Measurements from ENCODE around the gene SPATA32. TPM values are rescaled to one million over a fixed set of nuclear protein-coding genes. Genes with fewer than 3 reads are reported as not detected.
A peak's percentile ranks its signal among the peaks of the same experiment; 100 is the strongest.
"Not testable (repeated sequence)": the region's sequence is repeated elsewhere in the genome, so short reads cannot be mapped to it uniquely, and the experiment has no call there.

Gene SPATA32
- total and polyA plus RNA-seq, 2 experiments from 2014 or later: 0.45 TPM; not detected in 1

DNA sequence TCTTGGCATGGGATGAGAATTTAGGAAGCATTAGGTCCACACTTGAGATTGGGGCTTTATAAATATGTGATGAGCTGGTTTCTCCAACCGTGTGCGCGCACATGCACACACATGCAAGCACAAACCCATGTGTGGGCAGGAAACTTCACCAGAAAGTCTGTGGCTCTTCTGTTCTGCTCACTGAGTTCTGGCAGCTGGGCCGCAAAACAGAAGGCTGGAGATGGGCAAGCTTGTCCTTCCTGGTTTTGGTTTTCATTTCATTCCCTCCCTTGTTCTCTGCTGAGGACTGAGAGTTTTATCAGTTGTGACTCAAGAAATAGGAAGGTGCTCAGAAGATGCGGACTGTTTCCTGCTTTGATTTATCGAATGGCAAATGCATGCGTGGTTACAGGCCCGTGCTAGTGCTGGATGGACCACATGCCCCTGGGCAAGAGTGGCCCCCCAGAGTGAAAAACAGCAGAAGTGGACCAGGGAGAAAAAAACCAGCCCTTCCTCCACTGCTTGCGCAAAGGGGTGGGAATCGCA, 40.8 kb upstream of the SPATA32 start:
- TF ChIP-seq, protein P1, sequence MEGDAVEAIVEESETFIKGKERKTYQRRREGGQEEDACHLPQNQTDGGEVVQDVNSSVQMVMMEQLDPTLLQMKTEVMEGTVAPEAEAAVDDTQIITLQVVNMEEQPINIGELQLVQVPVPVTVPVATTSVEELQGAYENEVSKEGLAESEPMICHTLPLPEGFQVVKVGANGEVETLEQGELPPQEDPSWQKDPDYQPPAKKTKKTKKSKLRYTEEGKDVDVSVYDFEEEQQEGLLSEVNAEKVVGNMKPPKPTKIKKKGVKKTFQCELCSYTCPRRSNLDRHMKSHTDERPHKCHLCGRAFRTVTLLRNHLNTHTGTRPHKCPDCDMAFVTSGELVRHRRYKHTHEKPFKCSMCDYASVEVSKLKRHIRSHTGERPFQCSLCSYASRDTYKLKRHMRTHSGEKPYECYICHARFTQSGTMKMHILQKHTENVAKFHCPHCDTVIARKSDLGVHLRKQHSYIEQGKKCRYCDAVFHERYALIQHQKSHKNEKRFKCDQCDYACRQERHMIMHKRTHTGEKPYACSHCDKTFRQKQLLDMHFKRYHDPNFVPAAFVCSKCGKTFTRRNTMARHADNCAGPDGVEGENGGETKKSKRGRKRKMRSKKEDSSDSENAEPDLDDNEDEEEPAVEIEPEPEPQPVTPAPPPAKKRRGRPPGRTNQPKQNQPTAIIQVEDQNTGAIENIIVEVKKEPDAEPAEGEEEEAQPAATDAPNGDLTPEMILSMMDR (IDR thresholded peaks at IDR 0.05; ENCODE audit: low read depth, low read length): no peak
- DNase-seq (ENCODE audit: low read depth in 1 of 2, low spot score in 1 of 2): peak in 1 of 2 donors; percentile 90
- Histone ChIP-seq H3K4me1 (ENCODE audit: low read depth) (peaks cover 8% of the 10 kb centered on the region), H3K27me3 (no peaks in the 10 kb centered on the region), H3K36me3 (no peaks in the 10 kb centered on the region), H3K4me3 (no peak overlapping the region), H3K9me3 (ENCODE audit: low read depth) (no peaks in the 10 kb centered on the region), H3K27ac (no peak overlapping the region)

DNA sequence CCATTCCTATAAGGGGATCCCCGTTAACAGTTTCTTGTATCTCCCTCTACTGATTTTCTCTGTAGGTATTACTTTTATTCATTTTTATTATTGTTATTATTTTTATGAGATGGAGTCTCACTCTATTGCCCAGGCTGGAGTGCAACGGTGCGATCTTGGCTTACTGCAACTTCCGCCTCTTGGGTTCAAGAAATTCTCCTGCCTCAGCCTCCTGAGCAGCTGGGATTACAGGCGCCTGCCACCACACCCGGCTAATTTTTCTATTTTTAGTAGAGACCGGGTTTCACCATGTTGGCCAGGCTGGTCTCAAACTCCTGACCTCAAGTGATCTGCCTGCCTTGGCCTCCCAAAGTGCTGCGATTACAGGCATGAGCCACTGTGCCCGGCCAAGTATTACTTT, 40.3 kb upstream of the SPATA32 start:
- not testable (repeated sequence) for H3K27ac ChIP-seq; H3K27me3 ChIP-seq; DNase-seq (ENCODE audit: low read depth in 1 of 2, low spot score in 1 of 2); H3K9me3 ChIP-seq (ENCODE audit: low read depth); H3K4me3 ChIP-seq; H3K4me1 ChIP-seq (ENCODE audit: low read depth); H3K36me3 ChIP-seq

DNA sequence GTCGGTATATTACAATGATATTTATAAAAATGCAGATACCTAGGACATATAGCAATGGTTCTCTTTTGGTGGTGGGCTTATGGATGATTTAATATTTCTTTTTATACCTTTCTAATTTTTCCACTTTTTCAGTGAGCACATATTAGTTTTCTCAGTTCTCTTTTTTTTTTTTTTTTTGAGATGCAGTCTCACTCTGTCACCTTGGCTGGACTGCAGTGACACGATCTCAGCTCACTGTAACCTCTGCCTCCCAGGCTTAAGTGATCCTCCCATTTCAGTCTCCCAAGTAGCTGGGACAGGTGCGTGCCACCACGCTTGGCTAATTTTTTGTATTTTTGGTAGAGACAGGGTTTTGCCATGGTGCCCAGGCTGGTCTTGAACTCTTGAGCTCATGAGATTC, 39.8 kb upstream of the SPATA32 start:
- TF ChIP-seq, protein P1 (IDR thresholded peaks at IDR 0.05; ENCODE audit: low read depth, low read length): no peak
- peaks cover 8% of the 10 kb centered on the region for H3K4me1 ChIP-seq (ENCODE audit: low read depth)
- H3K36me3 ChIP-seq: no peaks in the 10 kb centered on the region
- no peaks in the 10 kb centered on the region for H3K9me3 ChIP-seq (ENCODE audit: low read depth)
- no peak overlapping the region for H3K27ac ChIP-seq
- no peak for DNase-seq (ENCODE audit: low read depth in 1 of 2, low spot score in 1 of 2)
- no peak overlapping the region for H3K4me3 ChIP-seq
- no peaks in the 10 kb centered on the region for H3K27me3 ChIP-seq

DNA sequence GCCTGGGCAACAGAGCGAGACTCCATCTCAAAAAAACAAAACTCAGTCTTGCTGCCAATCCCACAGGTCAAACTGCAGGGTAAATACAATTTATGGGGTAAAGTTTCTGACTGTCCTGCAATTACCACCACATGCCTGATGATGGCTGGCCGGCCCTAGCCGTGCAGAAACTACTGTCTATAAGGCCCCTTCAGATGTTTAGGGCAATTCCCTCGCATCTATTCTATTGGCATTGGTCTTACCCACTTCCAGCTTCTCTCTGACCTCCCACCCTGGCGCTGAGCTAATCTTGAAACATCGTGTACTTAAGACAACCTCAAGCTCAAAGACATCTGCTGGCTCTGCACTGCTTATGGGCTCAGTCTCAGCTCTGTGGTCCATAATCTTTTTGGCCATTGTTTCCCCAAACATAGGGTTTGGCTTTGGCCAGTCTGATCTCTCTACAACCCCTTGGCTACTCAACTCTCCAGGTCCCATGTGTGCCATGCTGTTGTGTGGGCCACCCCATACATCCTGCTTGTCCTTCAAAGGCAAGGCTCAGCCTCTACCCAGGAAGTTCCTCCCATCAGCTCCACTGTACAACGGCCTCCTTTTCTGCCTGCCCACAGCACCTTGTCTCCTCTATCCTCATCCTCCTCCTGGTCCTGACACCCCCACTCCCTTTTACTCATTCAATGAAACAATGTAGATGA, 38.3 kb upstream of the SPATA32 start:
- Histone ChIP-seq H3K36me3 (no peaks in the 10 kb centered on the region), H3K4me1 (ENCODE audit: low read depth) (peaks cover 16% of the 10 kb centered on the region), H3K4me3 (no peak overlapping the region), H3K27me3 (no peaks in the 10 kb centered on the region), H3K9me3 (ENCODE audit: low read depth) (no peaks in the 10 kb centered on the region), H3K27ac (peak overlapping the region; percentile 81)
- DNase-seq (ENCODE audit: low read depth in 1 of 2, low spot score in 1 of 2): no peak
- TF ChIP-seq, protein P1 (IDR thresholded peaks at IDR 0.05; ENCODE audit: low read depth, low read length): no peak

DNA sequence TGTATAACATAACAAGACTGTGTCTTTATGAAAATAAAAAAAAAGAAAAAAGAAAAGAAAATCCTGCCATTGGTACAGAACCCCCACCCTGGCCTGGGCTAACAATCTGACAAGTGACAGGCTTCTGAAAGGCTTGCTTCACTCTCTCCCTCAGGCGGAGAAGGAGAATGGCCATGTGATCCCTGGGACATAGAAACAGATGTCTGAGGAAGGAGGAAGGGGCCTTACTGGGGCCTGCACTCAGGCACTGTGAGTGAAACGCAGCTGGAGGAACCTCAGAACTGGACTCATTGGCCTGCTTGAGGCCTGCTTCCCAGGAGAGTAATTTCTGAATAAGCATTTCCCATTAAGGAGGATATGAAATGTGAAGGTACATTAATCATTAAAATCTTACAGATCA, 37.5 kb upstream of the SPATA32 start:
- DNase-seq (ENCODE audit: low read depth in 1 of 2, low spot score in 1 of 2): peak in 1 of 2 donors; percentile 61
- Histone ChIP-seq H3K4me1 (ENCODE audit: low read depth) (peaks cover 24% of the 10 kb centered on the region), H3K36me3 (no peaks in the 10 kb centered on the region), H3K4me3 (no peak overlapping the region), H3K27ac (peak overlapping the region; percentile 81), H3K27me3 (no peaks in the 10 kb centered on the region), H3K9me3 (ENCODE audit: low read depth) (no peaks in the 10 kb centered on the region)
- TF ChIP-seq, protein P1 (IDR thresholded peaks at IDR 0.05; ENCODE audit: low read depth, low read length): no peak

DNA sequence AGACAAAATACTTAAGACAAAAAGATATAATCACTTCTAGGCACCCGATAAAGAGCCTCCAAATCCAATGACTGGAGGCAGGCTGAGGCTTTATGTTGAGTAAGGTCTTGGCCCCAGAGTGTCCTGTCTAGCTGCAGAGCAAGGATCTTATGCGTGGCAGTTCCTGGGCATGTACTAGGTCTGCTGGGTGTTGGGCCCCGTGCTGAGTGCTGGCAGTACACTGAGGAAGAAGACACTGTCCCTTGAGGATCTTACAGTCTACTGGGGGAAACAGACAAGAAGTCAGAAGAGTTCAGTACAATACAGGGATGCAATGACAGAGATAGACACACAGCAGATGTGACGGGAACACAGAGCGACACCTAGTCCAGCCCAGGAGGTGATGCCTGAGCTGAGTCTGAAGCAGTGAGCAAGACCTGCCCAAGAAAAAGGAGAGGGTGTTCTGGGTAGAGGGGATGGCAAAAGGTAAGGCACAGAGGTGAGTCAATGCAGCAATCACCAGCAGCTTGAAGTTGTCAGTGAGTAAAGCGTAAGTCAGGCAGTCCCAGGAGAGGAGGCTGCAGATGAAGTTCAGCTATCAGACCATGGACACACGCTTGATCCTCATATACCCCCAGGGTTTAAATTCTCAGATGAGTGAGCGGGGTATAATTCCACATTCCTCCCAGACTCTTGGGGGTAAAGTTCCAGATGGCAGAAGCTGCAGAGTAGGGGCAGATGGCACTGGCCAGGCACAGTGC, 36.8 kb upstream of the SPATA32 start:
- Histone ChIP-seq H3K4me1 (ENCODE audit: low read depth) (peaks cover 31% of the 10 kb centered on the region), H3K36me3 (no peaks in the 10 kb centered on the region), H3K27me3 (no peaks in the 10 kb centered on the region), H3K9me3 (ENCODE audit: low read depth) (no peaks in the 10 kb centered on the region), H3K27ac (no peak overlapping the region), H3K4me3 (no peak overlapping the region)
- TF ChIP-seq, protein P1 (IDR thresholded peaks at IDR 0.05; ENCODE audit: low read depth, low read length): no peak
- no peak for DNase-seq (ENCODE audit: low read depth in 1 of 2, low spot score in 1 of 2)

Data from cardiac muscle cell (in vitro differentiated cells and primary cell).